HG03460 (cell line): ENCODE measurements around the gene TMC4.
"Not testable (repeated sequence)": the region's sequence is repeated elsewhere in the genome, so short reads cannot be mapped to it uniquely, and the experiment has no call there.

ENCODE experiments used
- ATAC-seq: cut with Tn5 transposase; IDR thresholded peaks from one replicate; pipeline ENCODE4 v1.9.1; 2021; ENCODE audit not compliant: unreplicated experiment

The TMC4 gene

GRCh38 chr19:54204767-54205468, 32.0 kb upstream of the TMC4 start:
- ATAC-seq, result no peak

- ATAC-seq, result no peak
Observed at GRCh38 chr19:54203151-54203611, 30.2 kb upstream of the TMC4 start.

- ATAC-seq, result no peak
Observed at GRCh38 chr19:54201980-54202379, 29.0 kb upstream of the TMC4 start.

GRCh38 chr19:54201172-54201701, 28.3 kb upstream of the TMC4 start:
- no peak for ATAC-seq

- ATAC-seq, result no peak
Observed at GRCh38 chr19:54199401-54199800, 26.4 kb upstream of the TMC4 start.

GRCh38 chr19:54197121-54197520, 24.2 kb upstream of the TMC4 start:
- ATAC-seq, result no peak

GRCh38 chr19:54196536-54196935, 23.6 kb upstream of the TMC4 start:
- ATAC-seq, result no peak

GRCh38 chr19:54194463-54194862, 21.5 kb upstream of the TMC4 start:
- not testable (repeated sequence) for ATAC-seq

- ATAC-seq, result no peak
Observed at GRCh38 chr19:54193011-54193410, 20.1 kb upstream of the TMC4 start.

GRCh38 chr19:54191811-54192453, 19.0 kb upstream of the TMC4 start:
- ATAC-seq, result no peak

GRCh38 chr19:54191011-54191810, 18.3 kb upstream of the TMC4 start, which contains the start of gene TSEN34:
TSEN34 (plus strand) TSS chr19:54191308; CDS start chr19:54191365, 57 bp downstream.
- ATAC-seq, result peak; percentile 19

- peak; percentile 50 for ATAC-seq
Observed at GRCh38 chr19:54190503-54191010, 17.6 kb upstream of the TMC4 start.

- peak; percentile 42 for ATAC-seq
Observed at GRCh38 chr19:54189735-54190502, 17.0 kb upstream of the TMC4 start.

GRCh38 chr19:54189145-54189734, 16.3 kb upstream of the TMC4 start, which contains the start of gene MBOAT7:
MBOAT7 (minus strand) TSS chr19:54189580; CDS start chr19:54188508, 1,072 bp downstream.
- ATAC-seq, result peak; percentile 21

- no peak for ATAC-seq
Observed at GRCh38 chr19:54188215-54188871, 15.4 kb upstream of the TMC4 start.

GRCh38 chr19:54186934-54187381, 14.0 kb upstream of the TMC4 start:
- ATAC-seq, result no peak

GRCh38 chr19:54186351-54186750, 13.4 kb upstream of the TMC4 start:
- ATAC-seq, result no peak

GRCh38 chr19:54183431-54183830, 10.5 kb upstream of the TMC4 start:
- ATAC-seq, result no peak

GRCh38 chr19:54181894-54182293, 8.9 kb upstream of the TMC4 start:
- ATAC-seq, result not testable (repeated sequence)
